Chondrocyte (in vitro differentiated cells): ENCODE measurements around the gene RIPOR2. TPM values are rescaled to one million over a fixed set of nuclear protein-coding genes. Genes with fewer than 3 reads are reported as not detected.
"Not testable (repeated sequence)": the region's sequence is repeated elsewhere in the genome, so short reads cannot be mapped to it uniquely, and the experiment has no call there.

Experiments
- DNase-seq: peaks from one replicate; pipeline ENCODE4 v3.0.0; 2021; ENCODE audit warnings: mixed read lengths, low spot score
- H3K27ac Mint-ChIP-seq: one replicate; pipeline ENCODE4 v1.8.0; 2021; ENCODE audit warnings: mild to moderate bottlenecking, moderate library complexity, mixed read lengths; ENCODE audit not compliant: unreplicated experiment
- H3K27me3 Mint-ChIP-seq: 2 replicates; pipeline ENCODE4 v1.8.0; 2021; ENCODE audit warnings: low read depth, mixed read lengths
- H3K36me3 Mint-ChIP-seq: 2 replicates; pipeline ENCODE4 v1.8.0; 2021; ENCODE audit warnings: low read depth, mixed read lengths
- H3K4me1 Mint-ChIP-seq: 2 replicates; pipeline ENCODE4 v1.8.0; 2021; ENCODE audit warnings: low read depth, mild to moderate bottlenecking, mixed read lengths
- H3K4me3 Mint-ChIP-seq: one replicate; pipeline ENCODE4 v1.8.0; 2021; ENCODE audit warnings: mild to moderate bottlenecking, moderate library complexity, mixed read lengths; ENCODE audit not compliant: unreplicated experiment
- H3K9me3 Mint-ChIP-seq: 2 replicates; pipeline ENCODE4 v1.8.0; 2021; ENCODE audit warnings: low read depth, mixed read lengths
- total RNA-seq: library from RNA; stranded (reverse); gene quantifications from 3 replicates; pipeline ENCODE4 v1.2.1, GENCODE V29; 2021
- TF ChIP-seq, protein P1 (sequence below): fragments of 200-600 bp; sonication (generic); IDR thresholded peaks from 2 replicates; pipeline ENCODE4 v1.5.0; 2021; ENCODE audit warnings: antibody characterized with exemption, mild to moderate bottlenecking, moderate library complexity

Gene RIPOR2
- total RNA-seq, 1 donor from 2014 or later, result 0.62 TPM

GRCh38 chr6:24760210-24760609 is 175.6 kb downstream of the RIPOR2 start:
- Mint-ChIP-seq H3K4me1 (no peaks in the 10 kb centered on the region), H3K4me3 (no peak overlapping the region), H3K9me3 (no peaks in the 10 kb centered on the region), H3K27ac (no peak overlapping the region), H3K36me3 (no peaks in the 10 kb centered on the region), H3K27me3 (no peaks in the 10 kb centered on the region)
- DNase-seq, result no peak
- TF ChIP-seq, protein P1, sequence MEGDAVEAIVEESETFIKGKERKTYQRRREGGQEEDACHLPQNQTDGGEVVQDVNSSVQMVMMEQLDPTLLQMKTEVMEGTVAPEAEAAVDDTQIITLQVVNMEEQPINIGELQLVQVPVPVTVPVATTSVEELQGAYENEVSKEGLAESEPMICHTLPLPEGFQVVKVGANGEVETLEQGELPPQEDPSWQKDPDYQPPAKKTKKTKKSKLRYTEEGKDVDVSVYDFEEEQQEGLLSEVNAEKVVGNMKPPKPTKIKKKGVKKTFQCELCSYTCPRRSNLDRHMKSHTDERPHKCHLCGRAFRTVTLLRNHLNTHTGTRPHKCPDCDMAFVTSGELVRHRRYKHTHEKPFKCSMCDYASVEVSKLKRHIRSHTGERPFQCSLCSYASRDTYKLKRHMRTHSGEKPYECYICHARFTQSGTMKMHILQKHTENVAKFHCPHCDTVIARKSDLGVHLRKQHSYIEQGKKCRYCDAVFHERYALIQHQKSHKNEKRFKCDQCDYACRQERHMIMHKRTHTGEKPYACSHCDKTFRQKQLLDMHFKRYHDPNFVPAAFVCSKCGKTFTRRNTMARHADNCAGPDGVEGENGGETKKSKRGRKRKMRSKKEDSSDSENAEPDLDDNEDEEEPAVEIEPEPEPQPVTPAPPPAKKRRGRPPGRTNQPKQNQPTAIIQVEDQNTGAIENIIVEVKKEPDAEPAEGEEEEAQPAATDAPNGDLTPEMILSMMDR, result no peak

DNA sequence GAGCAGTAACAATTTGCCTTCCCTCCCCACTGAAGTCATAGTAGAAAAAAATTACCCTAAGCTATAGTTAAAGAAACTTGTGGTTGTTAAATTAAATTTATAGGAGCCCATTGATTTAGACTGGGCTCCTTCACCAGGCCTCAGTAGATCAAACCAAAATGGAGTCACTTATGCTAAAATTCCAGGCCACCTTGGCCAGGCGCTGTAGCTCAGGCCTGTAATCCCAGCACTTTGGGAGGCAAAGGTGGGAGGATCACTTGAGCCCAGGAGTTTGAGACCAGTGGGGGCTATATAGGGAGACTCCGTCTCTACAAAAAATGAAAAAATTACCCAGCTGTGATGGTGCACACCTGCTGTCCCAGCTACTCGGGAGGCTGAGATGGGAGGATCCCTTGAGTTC is 176.0 kb downstream of the RIPOR2 start:
- Mint-ChIP-seq H3K4me1 (no peaks in the 10 kb centered on the region), H3K36me3 (no peaks in the 10 kb centered on the region), H3K27me3 (no peaks in the 10 kb centered on the region), H3K27ac (no peak overlapping the region), H3K4me3 (no peak overlapping the region), H3K9me3 (no peaks in the 10 kb centered on the region)
- TF ChIP-seq, protein P1, result no peak
- DNase-seq, result no peak

GRCh38 chr6:24757611-24758010 is 178.1 kb downstream of the RIPOR2 start:
- H3K4me1 Mint-ChIP-seq, result no peaks in the 10 kb centered on the region
- H3K27me3 Mint-ChIP-seq, result no peaks in the 10 kb centered on the region
- no peak overlapping the region for H3K27ac Mint-ChIP-seq
- no peak overlapping the region for H3K4me3 Mint-ChIP-seq
- H3K36me3 Mint-ChIP-seq, result no peaks in the 10 kb centered on the region
- no peaks in the 10 kb centered on the region for H3K9me3 Mint-ChIP-seq
- TF ChIP-seq, protein P1, result no peak
- DNase-seq, result no peak

DNA sequence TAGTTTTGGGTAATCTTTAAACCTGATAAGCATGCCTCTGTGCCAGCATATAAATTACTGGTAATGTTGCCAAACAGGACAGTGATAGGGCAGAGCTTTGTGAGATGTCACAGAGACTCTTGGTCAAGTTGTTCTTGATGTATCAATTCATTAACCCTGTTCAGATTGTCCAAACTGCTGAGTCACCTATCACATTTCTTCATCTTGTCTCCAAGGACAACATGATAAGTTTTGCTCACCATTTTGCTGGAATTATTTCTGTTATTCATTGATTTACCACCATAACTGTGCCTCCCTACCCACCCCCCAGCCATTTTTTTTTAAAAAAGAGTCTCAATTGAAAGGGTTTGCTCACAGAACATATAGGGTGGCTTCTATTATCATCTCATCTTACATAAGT is 180.5 kb downstream of the RIPOR2 start:
- no peaks in the 10 kb centered on the region for H3K36me3 Mint-ChIP-seq

DNA sequence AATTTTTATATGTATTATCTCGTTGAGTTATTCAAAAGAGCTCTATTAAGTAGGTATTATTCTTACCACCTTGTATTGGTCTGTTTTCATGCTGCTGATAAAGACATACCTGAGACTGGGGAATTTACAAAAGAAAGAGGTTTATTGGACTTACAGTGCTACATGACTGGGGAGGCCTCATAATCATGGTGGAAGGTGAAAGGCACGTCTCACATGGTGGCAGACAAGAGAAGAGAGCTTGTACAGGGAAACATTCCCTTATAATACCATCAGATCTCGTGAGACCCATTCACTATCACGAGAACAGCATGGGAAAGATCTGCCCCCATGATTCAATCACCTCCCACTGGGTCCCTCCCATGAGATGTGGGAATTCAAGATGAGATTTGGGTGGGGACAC is 181.4 kb downstream of the RIPOR2 start:
- not testable (repeated sequence) for H3K27ac Mint-ChIP-seq, DNase-seq, H3K9me3 Mint-ChIP-seq, H3K4me3 Mint-ChIP-seq, H3K27me3 Mint-ChIP-seq, H3K36me3 Mint-ChIP-seq, H3K4me1 Mint-ChIP-seq

More for the DNA sequence above, 180.5 kb downstream of the RIPOR2 start:
- Mint-ChIP-seq H3K27me3 (no peaks in the 10 kb centered on the region), H3K27ac (no peak overlapping the region), H3K4me3 (no peak overlapping the region), H3K9me3 (no peaks in the 10 kb centered on the region), H3K4me1 (no peaks in the 10 kb centered on the region)
- DNase-seq, result no peak
- TF ChIP-seq, protein P1, result no peak

Other genes with a start within 250 kb of the RIPOR2 start
- gene C6orf62, start 216.8 kb downstream of the RIPOR2 start, total RNA-seq, result 74.0 to 91.9 TPM (median 90.2 TPM) in 3 replicates
- gene GMNN, start 161.0 kb downstream of the RIPOR2 start, total RNA-seq, result 13.6 to 22.9 TPM (median 13.8 TPM) in 3 replicates
- gene ARMH2, start 137.0 kb downstream of the RIPOR2 start, total RNA-seq, result not detected in 3 replicates